Measurements from ENCODE around the gene LARGE2. TPM values are rescaled to one million over a fixed set of nuclear protein-coding genes. Genes with fewer than 3 reads are reported as not detected.

The LARGE2 gene
- polyA plus RNA-seq, 6 donors from 2014 or later: 30.6 to 84.4 (median 37.4) TPM

DNA sequence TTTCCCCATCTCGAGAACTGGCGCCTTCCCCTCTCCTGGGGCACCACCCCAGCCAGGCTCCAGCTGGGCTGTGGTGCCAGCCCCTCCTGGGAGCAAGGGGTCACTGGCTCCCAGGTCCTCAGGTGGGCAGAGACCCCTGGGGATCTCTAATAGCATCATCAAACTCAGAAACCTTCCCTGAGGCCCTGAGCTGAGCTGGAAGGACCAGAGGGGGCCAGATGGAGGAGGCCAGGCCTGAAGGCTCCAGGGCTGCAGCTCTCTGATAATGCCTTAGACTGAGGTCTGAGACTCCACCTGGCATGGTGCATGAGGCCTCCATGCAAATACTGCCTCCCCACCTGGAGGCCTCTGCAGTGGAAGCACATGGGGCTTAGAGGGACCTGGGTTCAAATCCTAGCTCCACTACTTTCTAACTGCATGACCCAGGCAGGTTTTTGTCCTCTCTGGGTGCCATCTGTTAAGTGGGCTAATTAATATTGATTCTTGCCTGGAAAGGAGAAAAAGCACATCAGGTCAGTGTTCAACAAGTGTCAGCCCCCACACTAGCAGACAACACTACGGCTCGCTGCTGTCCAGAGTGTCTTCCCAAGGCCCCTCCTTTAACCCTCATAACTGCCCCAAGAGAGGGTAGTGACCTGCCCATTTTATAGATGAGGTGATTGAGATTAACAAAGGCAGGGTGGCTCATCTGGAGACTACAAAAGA, 35.5 kb upstream of the LARGE2 start:
- ATAC-seq (ENCODE audit: low read depth in 2 of 2): no peak
- Mint-ChIP-seq H3K27ac (no peak overlapping the region), H3K27me3 (peaks cover 0 to 13% (median 0%) of the 10 kb centered on the region in 3 donors)

GRCh38 chr11:45887587-45887986, 34.9 kb upstream of the LARGE2 start:
- Mint-ChIP-seq H3K4me3 (peak overlapping the region in 1 of 8 donors; percentile 72), H3K27ac (no peak overlapping the region), H3K4me1 (peaks cover 10 to 17% (median 16%) of the 10 kb centered on the region in 3 donors), H3K27me3 (peaks cover 0 to 18% (median under 1%) of the 10 kb centered on the region in 3 donors), H3K9me3 (no peaks in the 10 kb centered on the region), H3K36me3 (no peaks in the 10 kb centered on the region)
- no peak for DNase-seq
- no peak for ATAC-seq (ENCODE audit: low read depth in 2 of 2)

More for the DNA sequence above, 35.5 kb upstream of the LARGE2 start:
- Mint-ChIP-seq H3K9me3 (peaks cover 0 to 1% (median 0%) of the 10 kb centered on the region in 7 donors), H3K4me1 (peaks cover 10 to 17% (median 16%) of the 10 kb centered on the region in 3 donors), H3K4me3 (peak overlapping the region in 6 of 8 donors; percentile 5 to 72 (median 34)), H3K36me3 (no peaks in the 10 kb centered on the region)
- no peak for DNase-seq

DNA sequence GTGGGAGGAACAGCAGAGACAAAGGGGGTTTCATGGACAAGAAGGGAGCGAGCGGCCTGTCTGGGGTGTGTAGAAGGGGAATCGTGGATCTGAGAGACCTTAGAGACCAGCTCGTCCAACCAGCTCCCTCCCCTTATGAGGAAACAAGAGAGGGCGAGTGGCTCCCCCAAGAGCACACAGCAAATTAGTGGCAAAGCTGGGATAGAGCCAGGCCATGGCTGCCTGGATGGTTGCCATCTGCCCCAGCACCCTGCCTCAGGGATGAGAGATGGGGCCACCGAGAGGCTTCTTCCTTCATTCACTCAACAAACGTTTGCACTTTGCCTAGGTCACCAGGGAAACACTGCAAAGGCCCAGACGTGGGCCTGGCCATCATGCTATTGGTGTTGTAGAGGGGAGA, 32.9 kb upstream of the LARGE2 start:
- Mint-ChIP-seq H3K27me3 (peaks cover 14 to 34% (median 20%) of the 10 kb centered on the region in 3 donors), H3K36me3 (no peaks in the 10 kb centered on the region), H3K4me3 (peak overlapping the region in 1 of 8 donors; percentile 25), H3K27ac (no peak overlapping the region), H3K9me3 (no peaks in the 10 kb centered on the region), H3K4me1 (peaks cover 8 to 13% (median 8%) of the 10 kb centered on the region in 3 donors)
- DNase-seq: no peak
- no peak for ATAC-seq (ENCODE audit: low read depth in 2 of 2)

DNA sequence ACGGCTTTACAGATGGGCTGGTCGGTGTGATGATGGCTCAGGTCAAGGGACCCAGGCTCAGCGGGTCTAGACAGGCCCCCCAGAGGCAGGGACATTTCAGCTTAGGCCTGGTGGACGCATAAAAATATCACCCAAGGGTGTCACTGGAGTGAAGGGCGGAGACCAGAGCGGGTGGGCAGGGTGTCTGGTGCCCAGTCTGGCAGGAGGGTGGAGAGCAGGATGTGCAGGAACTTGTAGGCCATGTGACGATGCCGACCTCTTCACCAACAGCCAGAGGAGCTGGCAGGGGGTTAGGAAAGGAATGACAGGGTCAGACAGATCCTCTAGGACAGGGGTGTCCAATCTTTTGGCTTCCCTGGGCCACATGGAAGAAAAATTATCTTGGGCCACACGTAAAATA, 32.5 kb upstream of the LARGE2 start:
- peak overlapping the region in 1 of 8 donors; percentile 25 for H3K4me3 Mint-ChIP-seq
- H3K36me3 Mint-ChIP-seq: no peaks in the 10 kb centered on the region
- peaks cover 18 to 38% (median 24%) of the 10 kb centered on the region in 3 donors for H3K27me3 Mint-ChIP-seq
- H3K9me3 Mint-ChIP-seq: no peaks in the 10 kb centered on the region
- DNase-seq: no peak
- peaks cover 4 to 9% (median 4%) of the 10 kb centered on the region in 3 donors for H3K4me1 Mint-ChIP-seq
- peak overlapping the region in 2 of 6 donors; percentile 72 to 74 for H3K27ac Mint-ChIP-seq
- ATAC-seq (ENCODE audit: low read depth in 2 of 2): no peak

- Mint-ChIP-seq H3K27ac (peak overlapping the region in 1 of 6 donors; percentile 90), H3K4me3 (no peak overlapping the region), H3K36me3 (no peaks in the 10 kb centered on the region), H3K27me3 (peaks cover 18 to 48% (median 29%) of the 10 kb centered on the region in 3 donors), H3K9me3 (no peaks in the 10 kb centered on the region), H3K4me1 (peaks cover 0 to 4% (median 0%) of the 10 kb centered on the region in 3 donors)
- DNase-seq (no peak), ATAC-seq (ENCODE audit: low read depth in 2 of 2) (no peak)
Measured at GRCh38 chr11:45890886-45891550, 31.4 kb upstream of the LARGE2 start.

GRCh38 chr11:45892856-45893255, 29.6 kb upstream of the LARGE2 start:
- no peak for DNase-seq
- peaks cover 0 to under 1% (median 0%) of the 10 kb centered on the region in 3 donors for H3K4me1 Mint-ChIP-seq
- H3K27me3 Mint-ChIP-seq: peaks cover 18 to 57% (median 33%) of the 10 kb centered on the region in 3 donors
- H3K27ac Mint-ChIP-seq: no peak overlapping the region
- no peak for ATAC-seq (ENCODE audit: low read depth in 2 of 2)
- H3K4me3 Mint-ChIP-seq: no peak overlapping the region
- no peaks in the 10 kb centered on the region for H3K9me3 Mint-ChIP-seq
- no peaks in the 10 kb centered on the region for H3K36me3 Mint-ChIP-seq

- ATAC-seq (ENCODE audit: low read depth in 2 of 2) (no peak), DNase-seq (no peak)
- H3K9me3 Mint-ChIP-seq: no peaks in the 10 kb centered on the region
- peak overlapping the region in 1 of 8 donors; percentile 53 for H3K4me3 Mint-ChIP-seq
- H3K4me1 Mint-ChIP-seq: peaks cover 9 to 12% (median 12%) of the 10 kb centered on the region in 3 donors
- peaks cover 18 to 63% (median 38%) of the 10 kb centered on the region in 3 donors for H3K27me3 Mint-ChIP-seq
- H3K36me3 Mint-ChIP-seq: no peaks in the 10 kb centered on the region
- peak overlapping the region in 2 of 6 donors; percentile 20 to 47 for H3K27ac Mint-ChIP-seq
Measured at GRCh38 chr11:45894555-45895247, 27.8 kb upstream of the LARGE2 start.

DNA sequence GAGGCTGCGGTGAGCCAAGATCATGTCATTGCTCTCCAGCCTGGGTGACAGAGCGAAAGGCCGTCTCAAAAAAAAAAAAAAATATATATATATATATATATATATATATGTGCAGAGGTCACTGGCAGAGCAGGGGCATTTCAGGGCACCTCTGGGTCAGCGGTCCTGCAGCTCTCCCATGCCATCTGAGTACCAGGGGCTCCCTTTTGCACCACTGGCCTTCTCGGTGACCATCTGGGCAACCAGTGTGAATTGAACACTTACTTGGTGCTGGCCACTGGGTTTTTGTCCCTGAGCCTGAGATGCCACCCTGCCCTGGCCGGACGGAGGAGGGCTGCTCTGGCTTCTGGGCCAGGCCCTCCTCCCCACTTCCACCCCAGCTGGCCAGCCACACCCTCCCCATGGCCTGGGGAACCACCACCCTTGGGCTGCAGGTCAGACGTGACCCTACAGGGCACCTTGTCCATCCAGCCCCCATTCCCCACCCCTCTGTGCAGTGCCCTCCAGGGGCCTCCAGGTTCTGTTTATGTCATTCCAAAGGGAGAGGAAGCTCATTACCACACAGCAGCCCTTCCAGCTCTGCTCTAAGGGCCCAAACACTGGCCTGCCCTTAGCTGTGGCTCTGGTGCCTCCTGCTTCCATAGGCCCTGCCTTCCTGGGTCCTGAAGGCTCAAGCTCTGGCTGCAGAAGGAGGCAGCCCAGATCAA, 26.8 kb upstream of the LARGE2 start:
- H3K27me3 Mint-ChIP-seq: peaks cover 18 to 57% (median 38%) of the 10 kb centered on the region in 3 donors
- no peaks in the 10 kb centered on the region for H3K36me3 Mint-ChIP-seq
- peaks cover 12 to 18% (median 15%) of the 10 kb centered on the region in 3 donors for H3K4me1 Mint-ChIP-seq
- H3K9me3 Mint-ChIP-seq: no peaks in the 10 kb centered on the region
- no peak overlapping the region for H3K4me3 Mint-ChIP-seq
- DNase-seq (no peak), ATAC-seq (ENCODE audit: low read depth in 2 of 2) (no peak)
- no peak overlapping the region for H3K27ac Mint-ChIP-seq

- ATAC-seq (ENCODE audit: low read depth in 2 of 2) (no peak), DNase-seq (no peak)
- H3K27ac Mint-ChIP-seq: peak overlapping the region in 1 of 6 donors; percentile 47
- peaks cover 14 to 20% (median 17%) of the 10 kb centered on the region in 3 donors for H3K4me1 Mint-ChIP-seq
- no peak overlapping the region for H3K4me3 Mint-ChIP-seq
- H3K27me3 Mint-ChIP-seq: peaks cover 18 to 60% (median 38%) of the 10 kb centered on the region in 3 donors
- no peaks in the 10 kb centered on the region for H3K36me3 Mint-ChIP-seq
- H3K9me3 Mint-ChIP-seq: no peaks in the 10 kb centered on the region
Measured at GRCh38 chr11:45896422-45896984, 26.0 kb upstream of the LARGE2 start.

- peak overlapping the region in 1 of 6 donors; percentile 19 for H3K27ac Mint-ChIP-seq
- no peaks in the 10 kb centered on the region for H3K9me3 Mint-ChIP-seq
- peaks cover 18 to 55% (median 38%) of the 10 kb centered on the region in 3 donors for H3K27me3 Mint-ChIP-seq
Measured at GRCh38 chr11:45897556-45897955, 24.9 kb upstream of the LARGE2 start.

GRCh38 chr11:45899086-45899447, 23.4 kb upstream of the LARGE2 start:
- H3K27ac Mint-ChIP-seq: peak overlapping the region; percentile 29 to 96 (median 78)
- ATAC-seq (ENCODE audit: low read depth in 2 of 2) (no peak), DNase-seq (no peak)
- peaks cover 10 to 44% (median 22%) of the 10 kb centered on the region in 3 donors for H3K27me3 Mint-ChIP-seq
- no peaks in the 10 kb centered on the region for H3K9me3 Mint-ChIP-seq
- H3K36me3 Mint-ChIP-seq: no peaks in the 10 kb centered on the region
- H3K4me1 Mint-ChIP-seq: peaks cover 14 to 20% (median 17%) of the 10 kb centered on the region in 3 donors
- H3K4me3 Mint-ChIP-seq: peak overlapping the region; percentile 77 to 86 (median 78)

More at GRCh38 chr11:45897556-45897955, 24.9 kb upstream of the LARGE2 start:
- Mint-ChIP-seq H3K4me1 (peaks cover 14 to 20% (median 17%) of the 10 kb centered on the region in 3 donors), H3K4me3 (peak overlapping the region in 2 of 8 donors; percentile 9 to 15), H3K36me3 (no peaks in the 10 kb centered on the region)
- DNase-seq (no peak), ATAC-seq (ENCODE audit: low read depth in 2 of 2) (no peak)

DNA sequence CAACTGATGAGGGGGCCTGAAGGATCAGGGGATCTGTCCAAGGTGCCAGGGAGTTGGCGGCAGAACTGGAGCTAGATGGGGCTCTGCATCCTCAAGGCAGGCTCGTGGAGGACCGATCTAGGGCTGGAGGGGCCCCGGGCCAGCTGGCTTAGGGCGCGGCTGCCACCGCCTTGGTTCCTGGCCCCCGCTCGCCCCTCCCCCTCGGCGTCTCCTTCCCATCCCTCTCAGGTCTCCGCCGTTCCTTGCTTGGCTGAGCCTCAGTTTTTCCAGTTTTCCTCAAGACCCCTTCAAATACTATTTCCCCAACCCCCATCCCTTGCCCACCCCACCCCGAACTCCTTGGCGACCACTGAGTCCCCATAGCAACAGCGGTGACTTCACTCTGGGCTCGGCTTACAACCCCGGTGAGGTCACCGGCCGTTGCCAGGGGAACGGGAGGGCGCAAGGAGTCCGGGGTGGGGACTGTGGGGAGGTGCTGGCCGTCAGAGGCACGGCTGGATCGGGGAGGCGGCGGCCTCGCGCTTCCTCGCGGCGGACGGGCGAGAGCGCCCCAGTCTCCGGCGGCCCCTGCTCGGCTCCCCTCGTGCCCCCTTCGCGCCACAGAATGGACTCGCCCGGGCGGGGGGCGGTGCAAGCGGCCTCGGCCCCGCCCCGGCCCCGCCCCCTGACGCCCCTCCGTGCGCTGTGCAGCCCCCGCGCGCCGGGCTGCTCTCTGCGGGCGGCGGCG, 22.8 kb upstream of the LARGE2 start:
- Mint-ChIP-seq H3K4me1 (peaks cover 14 to 20% (median 17%) of the 10 kb centered on the region in 3 donors), H3K4me3 (peak overlapping the region; percentile 77 to 86 (median 78)), H3K27me3 (peaks cover 4 to 39% (median 17%) of the 10 kb centered on the region in 3 donors), H3K36me3 (no peaks in the 10 kb centered on the region), H3K27ac (peak overlapping the region; percentile 29 to 96 (median 78)), H3K9me3 (no peaks in the 10 kb centered on the region)
- peak; percentile 84 to 88 for ATAC-seq (ENCODE audit: low read depth in 2 of 2)
- DNase-seq: peak; percentile 82

Data from naive B cell (primary cell).